NOMO-1 (cell line): Measurements from ENCODE around the gene SLC41A3.
"Not testable (repeated sequence)": the region's sequence is repeated elsewhere in the genome, so short reads cannot be mapped to it uniquely, and the experiment has no call there.

Experiments used
- DNase-seq, 2 experiments: peaks; one replicate each; lab custom pipeline; 2025; ENCODE audit not compliant: unreplicated experiment in 2 of 2; lab: John Stamatoyannopoulos, UW

The SLC41A3 gene

DNA sequence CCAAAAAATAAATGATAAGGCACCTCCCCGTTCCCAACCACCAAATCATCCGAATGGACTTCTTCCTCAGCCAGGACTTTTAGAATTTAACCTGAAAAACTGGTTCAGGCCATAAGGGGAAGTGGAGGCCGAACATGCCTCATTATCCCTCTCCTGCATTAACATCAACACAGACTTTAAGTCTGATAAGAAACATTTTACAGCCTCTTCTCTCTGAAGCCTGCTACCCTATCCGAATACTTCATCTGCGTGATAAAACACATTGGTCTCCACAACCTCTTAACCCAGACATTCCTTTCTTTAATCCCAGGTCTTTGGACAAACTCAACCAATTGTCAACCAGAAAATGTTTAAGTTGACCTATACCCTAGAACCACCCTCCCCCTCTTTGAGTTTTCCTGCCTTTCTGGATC is 850 bp upstream of the SLC41A3 start:
- peak in 1 of 2 experiments; percentile 9 for DNase-seq

DNA sequence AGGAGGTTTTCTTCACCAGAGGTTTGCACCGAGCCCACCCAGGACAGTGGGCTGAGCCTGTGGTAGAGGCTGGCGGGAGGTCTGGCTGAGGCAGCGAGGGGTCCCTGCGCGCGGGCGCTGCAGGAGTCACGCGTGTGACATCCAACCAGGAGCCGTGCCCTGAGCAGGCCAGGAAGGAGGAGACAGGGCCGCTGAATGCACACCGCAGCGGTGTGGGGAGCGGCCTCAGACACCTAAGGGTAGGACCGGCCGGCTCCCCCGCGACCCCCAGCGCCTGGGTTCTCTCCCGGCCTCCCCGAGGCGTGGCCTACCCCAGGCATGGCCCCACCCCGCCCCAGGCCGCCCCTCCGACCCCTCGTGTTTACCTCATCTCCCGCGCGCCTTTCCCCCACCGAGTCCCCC is 412 bp downstream of the SLC41A3 start:
- DNase-seq = peak in 1 of 2 experiments; percentile 22

DNA sequence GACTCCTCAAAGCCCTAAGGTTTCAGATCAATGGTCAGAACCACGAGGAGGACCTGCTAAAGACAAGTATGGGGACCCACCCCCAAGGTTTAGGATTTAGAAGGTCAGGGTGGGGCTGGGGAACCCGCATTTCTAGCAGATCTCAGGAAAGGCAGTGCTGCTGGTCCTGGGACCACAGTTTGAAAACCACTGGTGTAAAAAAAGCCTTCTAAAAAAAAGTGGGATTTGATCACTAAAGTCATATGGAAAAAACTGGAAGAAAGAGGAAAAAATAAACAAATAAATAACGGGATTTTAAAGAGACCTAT is 832 bp downstream of the SLC41A3 start:
- DNase-seq = no peak

DNA sequence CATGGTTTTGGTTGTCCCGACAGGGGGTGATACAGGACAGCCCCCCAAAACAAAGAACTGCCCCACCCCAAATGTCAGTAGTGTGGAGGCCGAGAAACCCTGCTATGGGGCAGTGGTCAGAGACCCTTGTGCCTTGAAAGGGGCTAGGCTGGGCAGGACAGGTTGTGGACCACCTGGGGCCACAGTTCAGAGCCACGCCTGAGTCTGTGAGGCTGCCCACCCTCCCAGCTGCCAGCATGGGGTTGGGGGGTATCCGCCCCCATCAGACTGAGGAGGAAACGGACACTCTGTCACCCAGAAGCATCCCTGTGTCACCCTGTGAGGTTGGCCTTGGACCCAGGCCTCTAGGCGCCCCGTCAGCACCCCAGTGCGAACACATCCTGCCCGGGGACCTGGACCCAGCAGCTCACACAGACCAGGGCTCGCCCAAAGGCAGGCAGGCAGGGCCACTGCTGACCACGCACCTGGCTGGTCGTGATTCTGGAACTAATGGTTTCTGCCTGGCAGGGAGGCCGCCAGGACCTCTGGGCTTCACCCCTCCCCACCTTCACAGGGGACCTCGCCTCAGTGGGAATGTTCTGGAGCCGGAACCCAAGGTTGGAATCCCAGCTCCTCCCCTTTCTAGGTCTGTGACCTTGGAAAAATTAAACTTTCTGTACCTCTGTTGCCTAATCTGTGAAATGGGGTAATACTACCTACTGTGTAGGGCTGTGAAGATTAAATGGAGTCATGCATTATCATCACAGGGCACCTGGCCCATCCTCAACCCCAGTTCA is 1.4 kb downstream of the SLC41A3 start:
- DNase-seq = no peak

DNA sequence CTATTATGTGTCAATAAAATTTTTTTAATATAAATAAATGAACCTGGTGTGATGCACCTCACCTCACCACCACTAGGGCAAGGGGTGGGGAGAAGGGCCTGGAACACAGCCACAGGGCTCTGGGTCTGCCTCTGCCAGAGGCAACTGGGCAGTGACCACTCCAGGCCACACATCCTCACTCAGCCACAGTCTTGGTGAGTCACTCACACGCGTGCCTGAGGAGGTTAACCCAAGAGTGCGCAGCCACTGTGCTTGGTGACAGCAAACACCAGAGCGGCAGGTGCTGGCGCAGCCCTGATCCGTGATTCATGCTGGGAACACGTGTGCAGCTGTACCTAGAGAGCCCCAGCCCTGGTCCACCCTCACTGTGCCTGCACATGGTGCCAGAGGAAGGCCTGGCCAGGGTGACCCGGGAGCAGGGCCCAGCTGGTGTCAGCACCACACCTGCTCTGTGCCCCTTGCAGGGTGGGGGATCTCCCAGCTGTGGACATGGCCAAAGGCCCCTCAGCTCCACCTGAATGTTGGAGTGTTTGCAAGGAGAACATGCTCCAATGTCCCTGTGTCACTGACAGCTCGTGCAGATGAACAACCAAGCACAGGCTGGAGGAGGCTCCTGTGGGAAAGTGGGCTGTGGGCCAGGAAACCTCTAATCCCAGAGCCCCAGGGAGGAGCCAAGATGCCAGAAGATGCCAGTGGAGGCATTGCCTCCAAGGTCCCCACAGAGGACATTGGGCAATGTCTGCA is 2.1 kb downstream of the SLC41A3 start:
- no peak for DNase-seq

DNA sequence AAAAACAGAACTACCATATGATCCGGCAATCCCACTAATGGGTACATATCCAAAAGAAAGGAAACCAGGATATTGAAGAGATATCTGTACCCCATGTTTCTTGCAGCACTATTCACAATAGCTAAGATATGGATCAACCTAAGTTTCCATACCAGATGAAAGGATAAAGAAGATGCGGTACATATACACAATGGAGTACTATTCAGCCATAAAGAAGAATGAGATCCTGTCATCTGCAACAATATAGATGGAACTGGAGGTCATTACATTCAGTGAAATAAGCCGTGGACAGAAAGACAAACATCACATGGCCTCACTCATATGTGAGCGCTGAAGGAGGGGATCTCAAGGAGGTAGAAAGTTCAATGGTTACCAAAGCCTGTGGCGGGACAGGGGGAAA is 3.0 kb downstream of the SLC41A3 start:
- DNase-seq = no peak

DNA sequence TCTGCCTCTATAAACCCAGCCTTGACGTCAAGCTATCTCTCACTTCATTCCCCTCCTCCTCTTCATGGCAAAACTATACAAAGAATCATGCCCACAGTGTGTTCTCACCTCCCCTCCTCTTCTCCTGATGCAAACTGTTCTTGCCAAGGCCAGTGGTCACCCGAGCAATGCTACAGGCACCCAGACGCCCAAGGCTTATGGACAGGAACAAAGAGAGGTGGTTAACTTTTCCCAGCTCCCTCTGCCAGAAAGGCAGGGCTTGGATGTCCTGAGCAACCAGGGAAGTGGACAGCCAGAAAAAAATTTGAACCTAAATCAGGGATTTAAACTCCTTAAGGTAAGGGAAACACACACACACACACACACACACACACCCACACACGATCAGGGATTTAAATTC is 5.1 kb downstream of the SLC41A3 start:
- DNase-seq = no peak

DNA sequence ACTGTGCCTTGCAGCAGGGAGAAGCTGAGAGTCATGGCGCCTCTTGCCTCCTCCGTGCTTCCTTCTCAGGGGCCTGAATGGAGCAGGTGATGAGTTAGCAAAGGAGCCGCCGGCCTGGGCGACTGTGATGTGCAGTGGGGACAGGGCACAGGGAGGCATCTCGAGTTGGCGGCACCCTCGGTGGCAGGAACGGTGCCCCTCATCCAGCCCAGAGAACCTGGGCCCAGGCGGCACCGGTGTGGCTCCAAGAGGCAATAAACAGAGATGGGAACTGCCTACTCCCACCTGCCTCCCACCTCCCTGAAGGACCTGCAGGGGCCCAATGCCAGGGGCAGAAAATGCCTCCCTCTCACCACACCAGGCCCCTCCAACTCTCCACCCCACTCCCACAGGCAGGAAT is 6.2 kb downstream of the SLC41A3 start:
- DNase-seq = no peak

DNA sequence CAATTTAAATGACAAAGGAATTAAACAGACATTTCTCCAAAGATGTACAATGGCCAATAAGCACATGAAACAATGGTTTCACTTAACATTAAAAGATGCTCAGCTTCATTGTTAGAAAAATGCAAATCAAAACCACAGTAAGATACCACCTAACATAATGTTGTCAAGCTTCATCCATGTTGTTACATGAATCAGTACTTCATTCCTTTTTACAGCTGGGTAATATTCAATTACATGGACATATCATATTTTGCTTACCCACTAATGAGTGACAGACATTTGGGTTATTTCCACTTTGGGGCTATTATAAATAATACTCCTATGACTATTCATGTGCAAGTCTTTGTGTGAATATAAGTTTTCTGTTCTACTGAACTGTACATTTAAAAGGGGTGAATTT is 7.8 kb downstream of the SLC41A3 start:
- DNase-seq = no peak

DNA sequence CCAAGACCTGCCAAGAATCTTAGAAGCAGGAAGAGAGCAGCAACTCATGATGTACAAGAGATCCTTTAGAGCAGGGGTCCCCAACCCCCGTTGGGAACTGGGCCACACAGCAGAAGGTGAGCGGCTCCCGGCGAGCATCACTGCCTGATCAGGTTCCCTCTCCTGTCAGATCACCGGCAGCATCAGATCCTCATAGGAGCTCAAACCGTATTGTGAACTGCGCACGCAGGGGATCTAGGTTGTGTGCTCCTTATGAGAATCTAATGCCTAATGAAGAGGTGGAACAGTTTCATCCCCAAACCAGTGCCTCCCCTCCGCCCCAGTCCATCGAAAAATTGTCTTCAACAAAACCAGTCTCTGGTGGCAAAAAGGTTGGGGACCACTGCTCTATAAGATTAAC is 13.8 kb downstream of the SLC41A3 start:
- DNase-seq = no peak

DNA sequence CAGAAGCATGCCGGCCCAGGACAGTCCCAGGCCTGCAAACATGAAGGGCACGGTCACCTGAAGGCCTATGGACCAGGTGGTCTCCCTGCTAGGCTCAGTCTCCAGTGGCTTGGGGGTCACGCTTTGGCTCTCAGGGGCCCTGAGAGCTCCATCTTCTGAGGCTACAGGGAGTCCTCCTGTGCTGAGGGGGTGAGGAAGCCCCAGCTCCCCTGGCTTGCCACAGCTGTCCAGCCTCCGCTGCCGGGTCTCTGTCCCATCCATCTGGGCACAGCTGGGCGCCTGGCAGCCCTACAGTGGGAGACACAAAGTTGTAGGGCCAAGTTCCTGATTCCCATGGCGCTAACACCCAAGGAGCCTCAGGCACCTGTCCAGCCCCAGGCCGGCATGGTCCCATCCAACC is 16.0 kb downstream of the SLC41A3 start:
- DNase-seq = no peak

DNA sequence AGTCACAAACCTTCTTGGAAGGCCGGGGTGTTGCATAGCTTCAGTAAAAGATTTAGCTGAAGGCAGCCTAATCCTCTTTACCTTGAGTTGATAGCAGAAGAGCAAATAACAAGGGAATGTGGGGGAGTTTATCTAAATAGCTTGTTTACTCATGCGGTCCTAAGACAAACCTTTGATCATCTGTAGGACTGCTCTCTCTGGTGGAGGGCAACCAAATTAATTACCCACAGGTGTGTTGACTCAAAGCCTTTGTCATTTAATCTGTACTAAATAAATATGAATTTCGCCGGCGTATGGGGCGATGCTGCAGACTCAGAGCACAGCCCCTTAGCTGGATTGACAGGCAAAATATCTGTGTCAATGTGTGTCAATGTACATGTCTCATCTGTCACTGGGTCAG is 17.2 kb downstream of the SLC41A3 start:
- not testable (repeated sequence) for DNase-seq

DNA sequence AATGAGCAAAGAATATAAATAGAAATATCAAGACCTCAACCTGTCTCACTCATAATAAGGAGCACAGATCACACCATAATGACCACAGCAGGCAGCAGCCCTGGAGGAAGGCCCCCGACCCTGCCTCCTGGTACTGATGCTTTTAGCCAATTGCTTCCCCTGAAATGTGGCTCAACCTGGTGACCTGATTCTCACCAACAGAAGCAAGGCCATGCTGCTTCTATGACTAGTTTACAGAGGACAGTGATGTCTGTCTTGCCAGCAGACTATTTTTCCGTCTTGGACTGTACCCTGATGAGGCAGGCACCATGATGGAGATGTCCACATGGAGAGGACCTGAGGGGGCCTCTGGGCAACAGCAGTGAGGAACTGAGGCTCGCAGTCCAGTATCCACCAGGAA is 18.0 kb downstream of the SLC41A3 start:
- DNase-seq = no peak

DNA sequence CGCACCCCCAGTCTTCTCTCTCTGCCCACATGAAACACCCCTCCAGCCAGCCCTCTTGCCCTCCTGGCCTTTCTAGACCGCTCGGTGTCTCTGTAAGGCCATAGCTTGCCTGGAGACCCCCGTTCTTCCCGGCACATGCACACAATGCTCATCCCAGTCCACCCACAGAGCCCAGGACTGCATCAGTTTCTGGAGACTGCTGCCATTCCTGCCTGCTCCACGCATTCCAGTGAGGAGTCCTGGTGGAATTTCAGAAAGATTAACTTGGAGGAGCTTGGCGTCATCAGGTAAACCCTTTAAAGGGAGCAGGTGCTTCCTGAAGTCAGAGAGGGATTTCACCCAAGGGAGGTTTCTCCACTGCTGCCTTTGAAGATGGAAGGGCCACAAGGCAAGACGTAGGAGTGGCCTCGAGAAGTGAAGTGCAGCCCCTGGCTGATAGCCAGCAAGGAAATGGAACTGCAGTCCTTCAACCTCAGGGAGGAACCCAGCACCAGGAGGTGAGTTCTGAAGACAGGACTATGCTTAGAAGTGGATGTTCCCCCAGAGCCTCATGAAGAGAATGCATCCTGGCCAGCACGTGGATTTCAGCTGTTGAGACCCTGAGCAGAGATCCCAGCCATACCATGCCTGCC is 19.2 kb downstream of the SLC41A3 start:
- DNase-seq = no peak

DNA sequence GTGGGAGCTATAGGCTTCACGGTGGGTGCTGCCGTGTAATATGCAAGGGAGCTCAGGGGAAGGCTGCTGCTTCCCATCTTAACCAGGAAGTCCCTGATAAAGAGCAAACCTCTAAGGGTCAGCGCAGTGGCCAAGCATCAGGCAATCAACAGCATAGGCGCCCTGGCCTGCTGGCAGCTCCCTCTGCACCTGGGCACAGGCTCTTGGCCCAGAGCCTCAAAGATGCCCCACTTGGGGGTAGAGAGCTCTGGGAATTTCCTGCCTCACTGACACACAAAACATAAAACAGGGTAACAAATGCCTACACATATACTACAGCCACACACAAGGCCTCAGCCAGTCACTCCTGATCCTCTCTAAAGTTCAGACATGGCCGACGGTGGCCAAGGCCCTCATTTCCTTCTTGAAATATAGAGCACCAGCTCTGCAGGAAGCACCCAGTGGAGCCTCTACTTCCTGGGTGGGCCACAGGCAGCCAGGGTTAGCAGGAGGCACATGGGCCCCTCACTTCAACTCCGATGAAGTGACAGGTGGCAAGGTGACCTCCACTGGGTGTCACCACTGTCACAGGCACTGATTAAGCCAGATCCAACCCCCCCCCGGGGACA is 20.5 kb downstream of the SLC41A3 start:
- no peak for DNase-seq

DNA sequence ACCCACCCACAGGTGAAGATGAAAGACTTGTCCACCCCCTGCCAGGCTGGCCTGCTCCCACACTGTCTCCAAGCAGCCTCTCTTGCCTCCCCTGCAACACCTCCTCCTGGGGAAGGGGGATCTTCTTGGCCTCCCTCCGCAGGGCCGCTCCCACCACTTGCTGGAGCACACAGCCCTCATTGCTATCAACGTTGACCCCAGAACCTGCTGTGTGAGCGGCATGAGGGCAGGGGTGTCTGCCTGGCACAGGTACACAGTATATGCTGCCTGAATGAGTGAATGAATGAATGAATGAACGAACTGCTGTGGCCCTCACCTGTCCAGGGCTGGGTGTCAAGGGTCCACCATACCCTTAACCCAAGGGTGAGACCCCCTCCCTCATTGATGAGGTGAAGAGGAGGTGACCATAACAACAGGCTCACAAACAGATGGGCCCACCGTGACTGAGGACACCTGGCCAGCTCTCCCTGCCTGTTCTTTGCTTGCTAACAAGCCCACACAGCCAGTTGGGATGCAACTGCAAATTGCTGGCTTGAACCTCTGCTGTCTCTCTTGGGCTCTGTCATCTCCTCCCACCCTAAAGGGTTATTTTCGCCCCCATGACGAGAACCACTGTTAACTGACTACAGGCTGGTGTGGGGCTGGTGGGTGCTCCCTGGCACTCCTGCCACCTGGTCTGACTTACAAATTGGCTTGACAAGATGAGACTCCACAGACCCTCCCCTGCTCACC is 22.5 kb downstream of the SLC41A3 start:
- no peak for DNase-seq

DNA sequence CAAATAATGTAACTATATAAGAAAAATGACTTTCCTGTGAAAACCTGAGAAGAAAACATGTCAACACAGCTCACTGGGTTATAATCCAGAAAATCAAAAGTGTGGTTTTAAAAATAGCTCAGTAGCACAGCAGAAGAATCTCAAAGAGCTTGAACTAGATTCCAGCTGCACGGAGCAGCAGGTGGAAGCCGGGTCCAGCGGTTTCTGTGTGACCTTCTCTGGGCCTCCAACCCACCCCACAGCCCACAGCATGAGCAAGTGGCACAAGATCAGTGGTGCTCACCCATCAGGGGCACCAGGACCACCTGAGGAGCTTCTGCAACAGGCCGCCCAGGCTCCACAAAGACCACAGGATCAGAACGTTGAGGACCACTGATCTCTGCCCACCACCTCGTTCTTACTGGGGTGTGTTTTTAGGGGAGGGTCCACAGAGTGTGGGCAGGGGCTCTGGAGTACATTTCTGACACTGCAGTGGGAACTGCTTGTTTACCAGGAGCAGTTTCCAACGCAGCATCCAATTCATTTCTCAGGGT is 23.2 kb downstream of the SLC41A3 start:
- no peak for DNase-seq

DNA sequence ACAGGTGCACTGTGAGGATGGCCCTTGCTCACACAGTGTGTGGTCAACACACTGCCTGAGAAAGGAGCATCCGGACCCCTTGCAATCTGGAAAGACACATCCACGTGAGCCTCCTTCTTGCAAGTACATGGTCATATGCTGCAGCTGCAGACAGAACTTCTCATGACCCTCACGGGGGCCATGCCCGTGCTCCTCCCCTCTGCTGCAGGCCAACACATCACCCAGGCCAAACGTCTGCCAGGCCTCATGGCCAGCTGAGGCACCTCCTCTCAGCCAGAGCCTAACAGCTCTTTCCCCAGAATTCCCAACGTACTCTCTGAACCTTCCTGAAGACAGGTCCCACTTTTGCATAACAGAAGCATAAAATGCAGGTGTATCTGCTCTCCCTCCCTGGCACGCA is 25.3 kb downstream of the SLC41A3 start:
- no peak for DNase-seq

DNA sequence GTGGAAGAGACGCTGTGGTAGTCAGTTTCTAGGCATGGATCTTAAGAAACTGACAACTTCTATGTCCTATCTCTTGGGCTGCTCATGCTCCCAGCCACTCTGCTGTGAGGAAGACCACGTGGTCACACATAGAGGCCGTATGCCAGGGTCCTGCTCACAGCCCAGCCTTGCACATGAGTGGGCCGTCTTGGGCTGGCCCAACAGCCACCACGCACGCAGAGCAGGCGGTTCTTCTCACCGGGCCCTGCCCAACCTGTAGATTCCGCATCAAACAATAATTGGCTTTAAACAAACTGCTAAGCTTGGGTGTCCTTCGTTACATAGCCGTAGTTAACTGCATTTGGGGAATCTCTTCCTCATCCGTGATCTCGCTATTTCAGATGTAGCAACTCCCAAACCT is 26.0 kb downstream of the SLC41A3 start:
- no peak for DNase-seq

DNA sequence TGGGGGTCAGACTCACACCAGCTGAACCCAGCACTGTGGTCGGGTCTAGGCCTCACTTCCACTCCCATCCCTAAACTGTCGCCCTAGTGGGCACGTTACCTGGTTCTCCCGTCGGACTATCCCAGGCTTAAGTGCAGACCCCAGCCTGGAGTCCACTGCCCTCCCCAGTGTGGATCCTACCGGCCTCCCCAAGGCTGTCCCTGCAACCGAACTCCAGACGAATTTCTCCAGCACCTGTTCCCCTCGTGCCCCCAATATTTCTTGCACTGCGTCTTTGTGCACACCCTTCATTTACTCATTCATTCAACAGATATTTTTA is 26.5 kb downstream of the SLC41A3 start:
- no peak for DNase-seq
